Subcutaneous adipose tissue (tissue), 4 donors: ENCODE data around the gene LIX1. TPM values are rescaled to one million over a fixed set of nuclear protein-coding genes. Genes with fewer than 3 reads are reported as not detected.

Experiments
- total RNA-seq, 4 donors: library from RNA; depleted of rRNA; stranded (reverse); fragments of >200 nt; gene quantifications; one replicate each; pipeline ENCODE4 v1.1.0, GENCODE V29; 2016
- TF ChIP-seq, protein P1 (sequence below): fragments of 450-650 bp; IDR thresholded peaks from one replicate; pipeline ENCODE4 v1.5.1; 2016; ENCODE audit warnings: low read depth, mild to moderate bottlenecking, control low read depth, antibody characterized with exemption, moderate library complexity

The LIX1 gene
- total RNA-seq, 4 donors from 2014 or later = not detected

- TF ChIP-seq, protein P1, sequence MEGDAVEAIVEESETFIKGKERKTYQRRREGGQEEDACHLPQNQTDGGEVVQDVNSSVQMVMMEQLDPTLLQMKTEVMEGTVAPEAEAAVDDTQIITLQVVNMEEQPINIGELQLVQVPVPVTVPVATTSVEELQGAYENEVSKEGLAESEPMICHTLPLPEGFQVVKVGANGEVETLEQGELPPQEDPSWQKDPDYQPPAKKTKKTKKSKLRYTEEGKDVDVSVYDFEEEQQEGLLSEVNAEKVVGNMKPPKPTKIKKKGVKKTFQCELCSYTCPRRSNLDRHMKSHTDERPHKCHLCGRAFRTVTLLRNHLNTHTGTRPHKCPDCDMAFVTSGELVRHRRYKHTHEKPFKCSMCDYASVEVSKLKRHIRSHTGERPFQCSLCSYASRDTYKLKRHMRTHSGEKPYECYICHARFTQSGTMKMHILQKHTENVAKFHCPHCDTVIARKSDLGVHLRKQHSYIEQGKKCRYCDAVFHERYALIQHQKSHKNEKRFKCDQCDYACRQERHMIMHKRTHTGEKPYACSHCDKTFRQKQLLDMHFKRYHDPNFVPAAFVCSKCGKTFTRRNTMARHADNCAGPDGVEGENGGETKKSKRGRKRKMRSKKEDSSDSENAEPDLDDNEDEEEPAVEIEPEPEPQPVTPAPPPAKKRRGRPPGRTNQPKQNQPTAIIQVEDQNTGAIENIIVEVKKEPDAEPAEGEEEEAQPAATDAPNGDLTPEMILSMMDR = no peak
These were observed 69.7 kb downstream of the LIX1 start for GRCh38 chr5:97072696-97073095.

DNA sequence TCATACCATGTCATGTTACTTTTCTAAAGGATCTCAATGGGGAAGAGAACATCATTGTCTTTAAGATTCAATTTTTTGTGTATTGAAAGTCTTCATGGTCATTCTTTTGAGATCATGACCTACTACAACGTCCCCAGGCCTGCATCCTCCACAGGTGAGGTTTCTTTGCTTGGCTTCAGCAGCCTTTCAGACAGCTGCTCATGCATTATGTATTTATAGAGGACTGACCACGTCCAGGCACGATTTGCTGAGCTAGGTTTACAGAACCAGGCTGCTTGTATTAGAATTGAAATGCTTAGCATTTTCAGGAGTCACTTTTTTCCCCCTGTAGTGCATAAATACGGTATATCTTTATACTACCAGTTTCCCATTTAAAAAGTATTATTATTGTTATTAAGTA, 70.4 kb downstream of the LIX1 start:
- TF ChIP-seq, protein P1 = no peak

DNA sequence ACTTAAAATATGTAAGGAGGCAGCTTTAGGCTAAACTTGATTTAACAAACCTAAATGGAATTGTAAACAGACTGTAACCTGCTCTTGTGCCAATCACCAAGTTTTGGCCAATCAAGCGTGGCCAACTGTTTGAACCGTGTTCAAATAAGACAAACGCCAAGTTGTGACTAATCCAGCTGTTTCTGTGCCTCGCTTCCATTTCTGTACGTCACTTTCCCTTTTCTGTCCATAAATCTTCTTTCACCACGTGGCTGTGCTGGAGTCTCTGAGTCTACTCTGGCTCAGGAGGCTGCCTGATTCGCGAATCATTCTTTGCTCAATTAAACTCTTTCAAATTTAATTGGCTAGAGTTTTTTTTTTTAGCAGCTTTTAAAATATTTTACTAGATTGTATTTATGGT, 71.3 kb downstream of the LIX1 start:
- TF ChIP-seq, protein P1 = no peak

DNA sequence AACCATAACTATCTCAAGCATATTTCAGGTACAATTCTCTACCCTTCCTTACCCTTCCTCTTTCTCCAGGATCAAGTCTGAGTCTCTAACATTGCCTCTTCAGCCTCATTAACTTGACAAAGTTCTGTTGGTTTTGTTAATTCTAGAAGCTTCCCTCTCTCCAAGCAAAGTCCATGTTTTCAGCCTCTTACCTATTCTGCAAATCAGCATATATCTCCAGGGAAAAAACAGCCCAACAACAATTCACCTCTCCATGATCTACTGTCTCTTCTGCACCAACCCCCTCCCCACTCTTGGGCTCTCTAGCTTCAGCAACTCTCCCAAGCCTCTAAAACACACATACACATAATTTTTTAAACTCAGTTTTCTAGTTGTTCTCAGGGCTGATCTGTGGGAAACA, 72.2 kb downstream of the LIX1 start:
- TF ChIP-seq, protein P1 = no peak

DNA sequence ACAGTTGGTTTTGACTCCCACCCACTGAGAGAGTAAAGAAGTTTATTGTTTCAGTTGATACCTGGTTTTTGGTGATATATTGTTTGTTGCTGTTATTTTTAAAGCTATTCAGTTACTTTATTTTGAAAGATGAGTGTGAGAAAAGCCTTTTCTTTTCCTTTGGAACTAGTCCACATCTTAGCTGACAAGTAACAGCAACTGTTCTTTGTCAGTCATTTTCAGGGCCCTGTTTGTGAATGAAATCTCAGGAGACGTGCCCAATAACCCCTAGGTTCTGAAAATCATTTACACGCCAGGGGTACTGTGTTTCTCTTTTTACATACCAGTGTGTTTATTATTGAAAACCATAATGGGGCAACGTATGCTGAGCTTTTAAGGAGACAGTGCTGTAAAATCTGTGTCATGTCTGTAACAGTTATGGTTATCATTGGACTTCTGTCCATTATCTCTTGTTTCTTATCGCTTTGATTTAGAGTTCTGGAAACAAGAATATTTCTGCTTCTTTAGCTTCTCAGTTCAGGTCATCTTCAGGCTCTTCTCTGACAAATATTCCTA, 75.0 kb downstream of the LIX1 start:
- TF ChIP-seq, protein P1 = no peak

- TF ChIP-seq, protein P1 = no peak
These were observed 76.9 kb downstream of the LIX1 start for GRCh38 chr5:97065475-97065874.

- TF ChIP-seq, protein P1 = no peak
These were observed 79.2 kb downstream of the LIX1 start for GRCh38 chr5:97063251-97063650.
